Aorta (tissue), 4 donors: ENCODE results near the gene SEC23IP. TPM values are rescaled to one million over a fixed set of nuclear protein-coding genes. Genes with fewer than 3 reads are reported as not detected.

ENCODE experiments used
- microRNA-seq, 2 donors: library from miRNA; unstranded; fragments of <30 nt; microRNA quantifications; one replicate each; pipeline ENCODE4 v1.2.0, GENCODE V29; 2020
- polyA plus RNA-seq, 2 donors: library from polyadenylated mRNA; stranded (reverse); fragments of 200-250 nt; gene quantifications; one replicate each; pipeline ENCODE4 v1.2.3, GENCODE V29; 2013
- total RNA-seq, 2 donors: library from RNA; stranded (reverse); fragmentation: NEBNext Ultra II Directional; extraction: Animal tissue kit (Norgen Biotek cat#: 25700); gene quantifications; one replicate each; pipeline ENCODE4 v1.2.1, GENCODE V29; 2021
- donor health status: healthy with polysubstance abuse.
- donor health status: Bipolar disorder and iron deficiency.
- donor health status: DM: no; HTN: no; CAD: no.
- donor health status: DM: yes; HTN: yes; CAD: no.

SEC23IP gene
- total and polyA plus RNA-seq, 4 donors = 7.2 to 52.0 (median 28.7) TPM

Small RNA genes within 50 kb of the gene (microRNA-seq; reads per million reads assigned to microRNA genes)
- gene MIR4682 = 0 reads per million in 2 donors

Other genes with a start within 250 kb of the SEC23IP start
- 10 to 100 TPM; 65.8 to 85.1 TPM for gene BAG3, start 241.3 kb upstream of the SEC23IP start, total RNA-seq
- gene BAG3, start 241.3 kb upstream of the SEC23IP start, polyA plus RNA-seq = 10 to 100 TPM; 16.3 to 26.5 TPM
- gene INPP5F, start 166.7 kb upstream of the SEC23IP start, total RNA-seq = 10 to 100 TPM; 23.1 to 23.9 TPM
- gene INPP5F, start 166.7 kb upstream of the SEC23IP start, polyA plus RNA-seq = 10 to 100 TPM in 1 of 2 donors, 1 to 10 TPM in 1; 6.9 to 13.4 TPM
- gene MCMBP, start 19.9 kb upstream of the SEC23IP start, total RNA-seq = 10 to 100 TPM; 44.7 to 46.1 TPM
- 10 to 100 TPM; 17.4 to 21.5 TPM for gene MCMBP, start 19.9 kb upstream of the SEC23IP start, polyA plus RNA-seq